H1 (cell line): ENCODE measurements around the gene SCYL1. TPM values are rescaled to one million over a fixed set of nuclear protein-coding genes. Genes with fewer than 3 reads are reported as not detected.

Experiments used
- BRCA1 ChIP-seq: IDR thresholded peaks from 2 replicates; pipeline ENCODE4 v1.6.1; 2012; ENCODE audit warnings: low read depth, low read length, improper control_type of control experiment
- CREB1 ChIP-seq: IDR thresholded peaks from 2 replicates; pipeline ENCODE4 v1.6.1; 2012; ENCODE audit warnings: inconsistent platforms
- FOSL1 ChIP-seq: IDR thresholded peaks from 2 replicates; pipeline ENCODE4 v1.6.1; 2011; ENCODE audit warnings: mild to moderate bottlenecking, low read depth, low read length, moderate library complexity; ENCODE audit not compliant: insufficient read depth
- HDAC2 ChIP-seq, 2 experiments: fragments of 300-600 bp in 1 of 2; sonication (generic) in 1 of 2; IDR thresholded peaks; 2 replicates each; pipeline ENCODE4 v1.6.1; 2011 to 2012; ENCODE audit warnings: low read depth in 2 of 2, low read length in 2 of 2, mild to moderate bottlenecking in 2 of 2, moderate library complexity in 2 of 2, borderline replicate concordance in 1 of 2, inconsistent platforms in 1 of 2
- KDM1A ChIP-seq: fragments of 200-600, 300-600 bp; sonication (generic); IDR thresholded peaks from 2 replicates; pipeline ENCODE4 v1.7.1; 2016; ENCODE audit warnings: mild to moderate bottlenecking, low read length, borderline replicate concordance
- NANOG ChIP-seq: IDR thresholded peaks from 2 replicates; pipeline ENCODE4 v1.6.1; 2011; ENCODE audit warnings: low read length, low read depth, mild to moderate bottlenecking, inconsistent platforms; ENCODE audit not compliant: insufficient read depth, poor library complexity, severe bottlenecking
- POLR2AphosphoS5 ChIP-seq: IDR thresholded peaks from 2 replicates; pipeline ENCODE4 v1.6.1; 2011; ENCODE audit warnings: low read depth, low read length
- POU5F1 ChIP-seq: IDR thresholded peaks from 2 replicates; pipeline ENCODE4 v1.6.1; 2011; ENCODE audit warnings: low read depth, mild to moderate bottlenecking, low read length, moderate library complexity
- RBBP5 ChIP-seq: IDR thresholded peaks from 2 replicates; pipeline ENCODE4 v1.7.1; 2012; ENCODE audit warnings: low read depth, mild to moderate bottlenecking, inconsistent platforms, low read length, moderate library complexity, borderline replicate concordance
- RXRA ChIP-seq: IDR thresholded peaks from 2 replicates; pipeline ENCODE4 v1.6.1; 2011; ENCODE audit warnings: low read depth, mild to moderate bottlenecking, low read length, moderate library complexity; ENCODE audit not compliant: insufficient read depth
- SIX5 ChIP-seq: IDR thresholded peaks from 2 replicates; pipeline ENCODE4 v1.6.1; 2011; ENCODE audit warnings: mild to moderate bottlenecking, low read depth, low read length
- SP1 ChIP-seq: IDR thresholded peaks from 2 replicates; pipeline ENCODE4 v1.6.1; 2011; ENCODE audit warnings: low read depth, low read length
- TCF12 ChIP-seq: IDR thresholded peaks from 2 replicates; pipeline ENCODE4 v1.6.1; 2011; ENCODE audit warnings: low read depth, mild to moderate bottlenecking, low read length
- ZNF274 ChIP-seq: IDR thresholded peaks from 2 replicates; pipeline ENCODE4 v1.7.0; 2012; ENCODE audit warnings: low read length, borderline replicate concordance; ENCODE audit errors: extremely low read depth
- polyA plus RNA-seq, 7 experiments: library from polyadenylated mRNA; depleted of rRNA in 3 of 7; stranded (reverse) in 5 of 7; unstranded in 2 of 7; fragments of >200 nt in 5 of 7; fragments of 200-250 nt in 2 of 7; gene quantifications; 1 replicate in 5 of 7; 2 replicates in 1 of 7; 4 replicates in 1 of 7; pipeline versions ENCODE4 v1.2.1 to v1.2.3, GENCODE V29; 2011 to 2013; ENCODE audit warnings: missing spikeins in 2 of 7, mixed read lengths in 2 of 7
- total RNA-seq: library from RNA; stranded (reverse); fragmentation: NEBNext Ultra II Directional; extraction: Animal tissue kit (Norgen Biotek cat#: 25700); gene quantifications from 2 replicates; pipeline ENCODE4 v1.2.1, GENCODE V29; 2021
- TF ChIP-seq, protein P1 (sequence below): IDR thresholded peaks from 2 replicates; pipeline ENCODE4 v1.6.1; 2011; ENCODE audit warnings: low read depth, mild to moderate bottlenecking, low read length; ENCODE audit not compliant: insufficient read depth
- TF ChIP-seq, protein P2 (sequence below): IDR thresholded peaks from 2 replicates; pipeline ENCODE4 v1.6.1; 2012; ENCODE audit warnings: inconsistent platforms
- TF ChIP-seq, protein P3 (sequence below), 3 experiments: IDR thresholded peaks; 1 replicate in 2 of 3; 2 replicates in 1 of 3; pipeline versions ENCODE4 v1.5.1 to v1.6.1; 2011; ENCODE audit warnings: low read length in 3 of 3, mild to moderate bottlenecking in 3 of 3, inconsistent platforms in 2 of 3, low read depth in 1 of 3, moderate library complexity in 1 of 3; ENCODE audit not compliant: insufficient read depth in 1 of 3; ENCODE audit errors: control extremely low read depth in 1 of 3

SCYL1 gene
- total and polyA plus RNA-seq, 2 of the 8 experiments (the other 6 are each of a cell fraction or from before 2014, with no cell fraction given): 59.8 to 77.7 TPM

DNA sequence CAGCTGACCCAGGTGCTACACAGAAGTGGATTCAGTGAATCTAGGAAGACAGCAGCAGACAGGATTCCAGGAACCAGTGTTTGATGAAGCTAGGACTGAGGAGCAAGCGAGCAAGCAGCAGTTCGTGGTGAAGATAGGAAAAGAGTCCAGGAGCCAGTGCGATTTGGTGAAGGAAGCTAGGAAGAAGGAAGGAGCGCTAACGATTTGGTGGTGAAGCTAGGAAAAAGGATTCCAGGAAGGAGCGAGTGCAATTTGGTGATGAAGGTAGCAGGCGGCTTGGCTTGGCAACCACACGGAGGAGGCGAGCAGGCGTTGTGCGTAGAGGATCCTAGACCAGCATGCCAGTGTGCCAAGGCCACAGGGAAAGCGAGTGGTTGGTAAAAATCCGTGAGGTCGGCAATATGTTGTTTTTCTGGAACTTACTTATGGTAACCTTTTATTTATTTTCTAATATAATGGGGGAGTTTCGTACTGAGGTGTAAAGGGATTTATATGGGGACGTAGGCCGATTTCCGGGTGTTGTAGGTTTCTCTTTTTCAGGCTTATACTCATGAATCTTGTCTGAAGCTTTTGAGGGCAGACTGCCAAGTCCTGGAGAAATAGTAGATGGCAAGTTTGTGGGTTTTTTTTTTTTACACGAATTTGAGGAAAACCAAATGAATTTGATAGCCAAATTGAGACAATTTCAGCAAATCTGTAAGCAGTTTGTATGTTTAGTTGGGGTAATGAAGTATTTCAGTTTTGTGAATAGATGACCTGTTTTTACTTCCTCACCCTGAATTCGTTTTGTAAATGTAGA is 24.3 kb upstream of the SCYL1 start (continued):
- peak; percentile 100 for TF ChIP-seq POLR2AphosphoS5
- no peak for TF ChIP-seq ZNF274
- TF ChIP-seq RXRA: no peak
- TF ChIP-seq, protein P1, sequence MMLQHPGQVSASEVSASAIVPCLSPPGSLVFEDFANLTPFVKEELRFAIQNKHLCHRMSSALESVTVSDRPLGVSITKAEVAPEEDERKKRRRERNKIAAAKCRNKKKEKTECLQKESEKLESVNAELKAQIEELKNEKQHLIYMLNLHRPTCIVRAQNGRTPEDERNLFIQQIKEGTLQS: no peak
- no peak for TF ChIP-seq KDM1A
- peak; percentile 34; the same call in 1 of the 2 replicates for TF ChIP-seq SP1
- no peak for TF ChIP-seq POU5F1
- no peak for TF ChIP-seq CREB1
- no peak for TF ChIP-seq NANOG
- no peak for TF ChIP-seq FOSL1
- TF ChIP-seq, protein P2, sequence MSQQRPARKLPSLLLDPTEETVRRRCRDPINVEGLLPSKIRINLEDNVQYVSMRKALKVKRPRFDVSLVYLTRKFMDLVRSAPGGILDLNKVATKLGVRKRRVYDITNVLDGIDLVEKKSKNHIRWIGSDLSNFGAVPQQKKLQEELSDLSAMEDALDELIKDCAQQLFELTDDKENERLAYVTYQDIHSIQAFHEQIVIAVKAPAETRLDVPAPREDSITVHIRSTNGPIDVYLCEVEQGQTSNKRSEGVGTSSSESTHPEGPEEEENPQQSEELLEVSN: no peak
- no peak for TF ChIP-seq TCF12
- TF ChIP-seq SIX5: peak; percentile 11; the same call in 1 of the 2 replicates
- TF ChIP-seq RBBP5: no peak
- TF ChIP-seq, protein P3, sequence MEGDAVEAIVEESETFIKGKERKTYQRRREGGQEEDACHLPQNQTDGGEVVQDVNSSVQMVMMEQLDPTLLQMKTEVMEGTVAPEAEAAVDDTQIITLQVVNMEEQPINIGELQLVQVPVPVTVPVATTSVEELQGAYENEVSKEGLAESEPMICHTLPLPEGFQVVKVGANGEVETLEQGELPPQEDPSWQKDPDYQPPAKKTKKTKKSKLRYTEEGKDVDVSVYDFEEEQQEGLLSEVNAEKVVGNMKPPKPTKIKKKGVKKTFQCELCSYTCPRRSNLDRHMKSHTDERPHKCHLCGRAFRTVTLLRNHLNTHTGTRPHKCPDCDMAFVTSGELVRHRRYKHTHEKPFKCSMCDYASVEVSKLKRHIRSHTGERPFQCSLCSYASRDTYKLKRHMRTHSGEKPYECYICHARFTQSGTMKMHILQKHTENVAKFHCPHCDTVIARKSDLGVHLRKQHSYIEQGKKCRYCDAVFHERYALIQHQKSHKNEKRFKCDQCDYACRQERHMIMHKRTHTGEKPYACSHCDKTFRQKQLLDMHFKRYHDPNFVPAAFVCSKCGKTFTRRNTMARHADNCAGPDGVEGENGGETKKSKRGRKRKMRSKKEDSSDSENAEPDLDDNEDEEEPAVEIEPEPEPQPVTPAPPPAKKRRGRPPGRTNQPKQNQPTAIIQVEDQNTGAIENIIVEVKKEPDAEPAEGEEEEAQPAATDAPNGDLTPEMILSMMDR (IDR thresholded peaks at IDR 0.05; ENCODE audit: control extremely low read depth in 1 of 3, insufficient read depth in 1 of 3, low read depth in 1 of 3, low read length in 3 of 3): no peak
- TF ChIP-seq BRCA1: no peak
- peak in 1 of 2 experiments; percentile 53; a peak in 1 of 4 replicates for TF ChIP-seq HDAC2 (IDR thresholded peaks at IDR 0.05; ENCODE audit: borderline replicate concordance in 1 of 2, low read depth in 2 of 2, low read length in 2 of 2)
